Endothelial cell of umbilical vein (primary cell): ENCODE results near the gene SLC41A3. TPM values are rescaled to one million over a fixed set of nuclear protein-coding genes. Genes with fewer than 3 reads are reported as not detected.

Source experiments
- BruUV-seq: library from RNA; stranded (reverse); fragments of 400-500 nt; replicated peaks from 2 replicates; lab custom pipeline; 2021; lab: Mats Ljungman, UMichigan
- CTCF ChIA-PET: fragments of 300-600, 350-600 bp; sonication (Branson Sonifier 250); formaldehyde crosslinking; loops from one replicate; lab custom pipeline; 2021; ENCODE audit warnings: antibody characterized with exemption, inconsistent platforms; lab: Charles Lee
- POLR2A ChIA-PET: fragments of 300-600, 350-600 bp; sonication (Branson Sonifier 250); formaldehyde crosslinking; loops from one replicate; lab custom pipeline; 2021; ENCODE audit warnings: antibody characterized with exemption, inconsistent platforms; lab: Charles Lee
- DNase-seq: peaks from one replicate; pipeline ENCODE4 v3.0.0-alpha.2; 2011; ENCODE audit warnings: low read depth, low spot score
- FAIRE-seq: peaks from 2 replicates; lab custom pipeline; 2011; peaks lifted over from hg19 to GRCh38; lab: Jason Lieb, UNC
- H2AFZ ChIP-seq: 2 replicates; pipeline ENCODE4 v1.6.0; 2012; ENCODE audit warnings: low read depth, low read length, control low read depth, inconsistent platforms
- H3K27ac ChIP-seq: 2 replicates; pipeline ENCODE4 v1.5.1; 2011; ENCODE audit warnings: low read depth, mild to moderate bottlenecking, control low read depth, low read length, moderate library complexity; ENCODE audit not compliant: insufficient read depth
- H3K27me3 ChIP-seq, 2 experiments: 2 replicates each; pipeline versions ENCODE4 v1.6.0 to v1.6.1; 2011; ENCODE audit warnings: low read length in 2 of 2, mixed read lengths in 1 of 2; ENCODE audit not compliant: control insufficient read depth in 2 of 2, insufficient read depth in 2 of 2
- H3K36me3 ChIP-seq, 2 experiments: 2 replicates in 1 of 2; 3 replicates in 1 of 2; pipeline ENCODE4 v1.5.1; 2011; ENCODE audit warnings: low read length in 2 of 2, mild to moderate bottlenecking in 1 of 2, moderate library complexity in 1 of 2; ENCODE audit not compliant: control insufficient read depth in 2 of 2, insufficient read depth in 2 of 2; ENCODE audit errors: extremely low read depth in 1 of 2
- H3K4me1 ChIP-seq: 3 replicates; pipeline ENCODE4 v1.5.1; 2011; ENCODE audit warnings: mild to moderate bottlenecking, low read length; ENCODE audit not compliant: control insufficient read depth, insufficient read depth; ENCODE audit errors: extremely low read depth
- H3K4me2 ChIP-seq: 2 replicates; pipeline ENCODE4 v1.6.1; 2011; ENCODE audit warnings: low read length, control low read depth, mixed read lengths; ENCODE audit not compliant: insufficient read depth
- H3K4me3 ChIP-seq, 3 experiments: fragments of 200-600 bp in 1 of 3; sonication (generic), shearing (Covaris generic) in 1 of 3; replicated peaks in 1 of 3; 2 replicates each; pipeline ENCODE4 v1.5.1; 2011 to 2016; ENCODE audit warnings: control low read depth in 3 of 3, low read length in 3 of 3, mild to moderate bottlenecking in 2 of 3, inconsistent platforms in 1 of 3, low read depth in 1 of 3, moderate library complexity in 1 of 3; ENCODE audit not compliant: insufficient read depth in 1 of 3
- H3K79me2 ChIP-seq: 2 replicates; pipeline ENCODE4 v1.6.0; 2012; ENCODE audit warnings: low read length, inconsistent platforms; ENCODE audit not compliant: control insufficient read depth, insufficient read depth
- H3K9ac ChIP-seq: replicated peaks from 2 replicates; pipeline ENCODE3; 2011; ENCODE audit warnings: low read length, control low read depth; ENCODE audit not compliant: insufficient read depth; ENCODE audit errors: extremely low read depth
- H3K9me1 ChIP-seq: replicated peaks from 3 replicates; pipeline ENCODE4 v1.6.0; 2011; ENCODE audit warnings: mild to moderate bottlenecking, low read length; ENCODE audit not compliant: control insufficient read depth, insufficient read depth; ENCODE audit errors: extremely low read depth
- H3K9me3 ChIP-seq: replicated peaks from 2 replicates; pipeline ENCODE4 v1.5.1; 2012; ENCODE audit warnings: low read length, inconsistent platforms; ENCODE audit not compliant: control insufficient read depth, insufficient read depth
- H4K20me1 ChIP-seq: replicated peaks from 2 replicates; pipeline ENCODE3; 2011; ENCODE audit warnings: mild to moderate bottlenecking, low read length; ENCODE audit not compliant: control insufficient read depth, insufficient read depth; ENCODE audit errors: extremely low read depth
- CTCF ChIP-seq, 2 donors: IDR thresholded peaks; 1 replicate in 1 of 2; 2 replicates in 1 of 2; pipeline ENCODE4 v1.5.1; 2011; ENCODE audit warnings: low read length in 2 of 2, mild to moderate bottlenecking in 2 of 2, moderate library complexity in 2 of 2, control low read depth in 1 of 2, inconsistent platforms in 1 of 2, low read depth in 1 of 2; ENCODE audit not compliant: insufficient read depth in 1 of 2; ENCODE audit errors: extremely low read depth in 1 of 2
- EZH2 ChIP-seq: IDR thresholded peaks from 2 replicates; pipeline ENCODE4 v1.6.1; 2012; ENCODE audit warnings: borderline replicate concordance, low read depth, mild to moderate bottlenecking, moderate library complexity, low read length, inconsistent platforms; ENCODE audit not compliant: severe bottlenecking
- FOS ChIP-seq: IDR thresholded peaks from 2 replicates; pipeline ENCODE4 v1.6.1; 2011; ENCODE audit warnings: mild to moderate bottlenecking, low read length, moderate library complexity, borderline replicate concordance; ENCODE audit not compliant: insufficient read depth
- GATA2 ChIP-seq: IDR thresholded peaks from 2 replicates; pipeline ENCODE4 v1.7.0; 2011; ENCODE audit warnings: low read depth, mild to moderate bottlenecking, moderate library complexity, mixed read lengths, low read length; ENCODE audit not compliant: insufficient read length, insufficient read depth
- JUN ChIP-seq: IDR thresholded peaks from 2 replicates; pipeline ENCODE4 v1.6.1; 2011; ENCODE audit warnings: borderline replicate concordance, low read depth; ENCODE audit not compliant: insufficient read length, insufficient read depth
- MAX ChIP-seq: IDR thresholded peaks from 2 replicates; pipeline ENCODE4 v1.6.1; 2011; ENCODE audit not compliant: insufficient read depth, insufficient read length
- MYC ChIP-seq: IDR thresholded peaks from one replicate; pipeline ENCODE4 v1.6.1; 2011; ENCODE audit warnings: mild to moderate bottlenecking, low read depth, low read length
- POLR2A ChIP-seq: IDR thresholded peaks from 2 replicates; pipeline ENCODE4 v1.6.1; 2012; ENCODE audit warnings: low read depth, mild to moderate bottlenecking, control low read depth, low read length
- POLR2AphosphoS5 ChIP-seq: IDR thresholded peaks from 2 replicates; pipeline ENCODE4 v1.6.1; 2012; ENCODE audit warnings: low read depth, mild to moderate bottlenecking, control low read depth, low read length, moderate library complexity; ENCODE audit not compliant: insufficient read depth
- dilution Hi-C: fragments of 300-500 bp; cut with MboI; formaldehyde crosslinking; loops from one replicate; pipeline ENCODE4 v1.15.0; 2019; ENCODE audit warnings: low sequenced_read_pairs; ENCODE audit not compliant: extremely low pct_ligation_motif_present
- intact Hi-C: fragments of 100-400 bp; cut with micrococcal nuclease; formaldehyde crosslinking; loops from one replicate; pipeline ENCODE4 v1.10.0; 2022
- polyA plus RNA-seq, 4 experiments: library from polyadenylated mRNA; depleted of rRNA in 3 of 4; stranded (reverse) in 3 of 4; unstranded in 1 of 4; fragments of >200 nt; gene quantifications; 2 replicates each; pipeline versions ENCODE4 v1.2.1 to v1.2.3, GENCODE V29; 2011 to 2012; ENCODE audit warnings: missing spikeins in 1 of 4
- total RNA-seq: library from RNA; stranded (reverse); gene quantifications from 2 replicates; pipeline ENCODE4 v1.2.3, GENCODE V29; 2021

The SLC41A3 gene
- total and polyA plus RNA-seq, 2 donors (not counting 3 experiments of a cell fraction or from before 2014, with no cell fraction given) = 52.5 to 118 TPM

- BruUV-seq = no TSS peak
- POLR2A ChIA-PET = no interaction called here
- no peaks in the 10 kb centered on the region for H4K20me1 ChIP-seq
- H2AFZ ChIP-seq = no peak overlapping the region
- H3K36me3 ChIP-seq = no peaks in the 10 kb centered on the region
- no peak overlapping the region for H3K9ac ChIP-seq
- no peaks in the 10 kb centered on the region for H3K4me1 ChIP-seq
- H3K9me3 ChIP-seq = no peaks in the 10 kb centered on the region
- DNase-seq (no peak), FAIRE-seq (no peak)
- TF ChIP-seq JUN (no peak), FOS (no peak), POLR2A (no peak), MAX (no peak), EZH2 (no peak), CTCF (IDR thresholded peaks at IDR 0.05; ENCODE audit: extremely low read depth in 1 of 2, insufficient read depth in 1 of 2, low read depth in 1 of 2, low read length in 2 of 2) (no peak), GATA2 (no peak), POLR2AphosphoS5 (no peak), MYC (no peak)
- H3K79me2 ChIP-seq = no peaks in the 10 kb centered on the region
- intact Hi-C loops (no loop called here), dilution Hi-C loops (no loop called here)
- H3K4me2 ChIP-seq = no peak overlapping the region
- no peaks in the 10 kb centered on the region for H3K27me3 ChIP-seq
- CTCF ChIA-PET = no interaction called here
- H3K4me3 ChIP-seq = no peak overlapping the region
- H3K27ac ChIP-seq = no peak overlapping the region
- H3K9me1 ChIP-seq = no peaks in the 10 kb centered on the region
Observed at GRCh38 chr3:126056088-126056487, 27.8 kb downstream of the SLC41A3 start.
